Left lung (tissue), 10 donors: ENCODE results near the gene RBPJ. TPM values are rescaled to one million over a fixed set of nuclear protein-coding genes. Genes with fewer than 3 reads are reported as not detected.

ENCODE experiments used
- ATAC-seq: fragments of 200-7000 bp; cut with Tn5 transposase; one replicate; pipeline ENCODE4 v1.9.1; 2020; ENCODE audit warnings: moderate library complexity
- DNase-seq, 4 donors: peaks; one replicate each; pipeline ENCODE4 v3.0.0-alpha.2; 2013 to 2020
- H3K27ac ChIP-seq, 2 donors: fragments of 200-600 bp; sonication (generic) in 1 of 2; one replicate each; pipeline versions ENCODE4 v1.5.0 to v1.8.0; 2020 to 2021
- H3K27me3 ChIP-seq, 2 donors: fragments of 200-600 bp; sonication (generic) in 1 of 2; one replicate each; pipeline versions ENCODE4 v1.5.0 to v1.8.0; 2020 to 2021
- H3K36me3 ChIP-seq, 2 donors: fragments of 200-600 bp; sonication (generic) in 1 of 2; one replicate each; pipeline versions ENCODE4 v1.5.0 to v1.8.0; 2020 to 2021
- H3K4me1 ChIP-seq, 2 donors: fragments of 200-600 bp; one replicate each; pipeline ENCODE4 v1.8.0; 2021
- H3K4me3 ChIP-seq, 2 donors: fragments of 200-600 bp; sonication (generic) in 1 of 2; one replicate each; pipeline versions ENCODE4 v1.5.0 to v1.8.0; 2020 to 2021; ENCODE audit warnings: mild to moderate bottlenecking in 1 of 2
- H3K9me3 ChIP-seq, 2 donors: fragments of 200-600 bp; sonication (generic) in 1 of 2; one replicate each; pipeline versions ENCODE4 v1.5.0 to v1.8.0; 2020 to 2021
- CTCF ChIP-seq, 2 donors: fragments of 200-600 bp; sonication (generic) in 1 of 2; IDR thresholded peaks; one replicate each; pipeline versions ENCODE4 v1.5.0 to v1.8.0; 2021; ENCODE audit warnings: antibody characterized with exemption in 2 of 2
- intact Hi-C, 2 donors: fragments of 100-400 bp; cut with DNase I; formaldehyde crosslinking; loops; one replicate each; pipeline versions ENCODE4 v1.11.2 to v1.14.2; 2022
- polyA plus RNA-seq, 6 donors: library from polyadenylated mRNA; unstranded; fragments of 120-200 nt; gene quantifications; one replicate each; pipeline ENCODE4 v1.2.1, GENCODE V29; 2013; ENCODE audit not compliant: insufficient read length in 6 of 6
- total RNA-seq, 2 donors: library from RNA; stranded (reverse); fragmentation: NEBNext Ultra II Directional; extraction: Animal tissue kit (Norgen Biotek cat#: 25700); gene quantifications; one replicate each; pipeline ENCODE4 v1.2.1, GENCODE V29; 2021
- donor health status: DM: no; HTN: yes; CAD: no.
- donor health status: DM: no; HTN: no; CAD: no.

Gene RBPJ
- total and polyA plus RNA-seq, 8 donors = 88.6 to 127 (median 105) TPM

GRCh38 chr4:26369132-26369531 is 48.3 kb downstream of the RBPJ start:
- no peaks in the 10 kb centered on the region for H3K27me3 ChIP-seq
- intact Hi-C loops = no loop called here
- no peak for TF ChIP-seq CTCF (IDR thresholded peaks at IDR 0.05)
- no peaks in the 10 kb centered on the region for H3K9me3 ChIP-seq
- H3K4me1 ChIP-seq = peaks cover 11 to 28% of the 10 kb centered on the region in 2 donors
- DNase-seq (no peak), ATAC-seq (no peak)
- peaks cover 0 to 10% of the 10 kb centered on the region in 2 donors for H3K36me3 ChIP-seq
- H3K4me3 ChIP-seq = no peak overlapping the region
- no peak overlapping the region for H3K27ac ChIP-seq

- intact Hi-C loops = no loop called here
- no peak for TF ChIP-seq CTCF (IDR thresholded peaks at IDR 0.05)
- H3K4me1 ChIP-seq = peaks cover 11 to 28% of the 10 kb centered on the region in 2 donors
- H3K4me3 ChIP-seq = no peak overlapping the region
- peaks cover 0 to 10% of the 10 kb centered on the region in 2 donors for H3K36me3 ChIP-seq
- H3K9me3 ChIP-seq = no peaks in the 10 kb centered on the region
- H3K27me3 ChIP-seq = no peaks in the 10 kb centered on the region
- no peak for ATAC-seq
- no peak overlapping the region for H3K27ac ChIP-seq
- no peak for DNase-seq
Observed at GRCh38 chr4:26369581-26369980, 48.8 kb downstream of the RBPJ start.

- no peak for DNase-seq
- H3K9me3 ChIP-seq = no peaks in the 10 kb centered on the region
- intact Hi-C loops = no loop called here
- H3K27me3 ChIP-seq = no peaks in the 10 kb centered on the region
- H3K36me3 ChIP-seq = peaks cover 0 to 1% of the 10 kb centered on the region in 2 donors
- H3K4me1 ChIP-seq = peaks cover 11 to 42% of the 10 kb centered on the region in 2 donors
- no peak overlapping the region for H3K27ac ChIP-seq
- no peak overlapping the region for H3K4me3 ChIP-seq
- no peak for ATAC-seq
- no peak for TF ChIP-seq CTCF (IDR thresholded peaks at IDR 0.05)
Observed at GRCh38 chr4:26372076-26372475, 51.3 kb downstream of the RBPJ start.

GRCh38 chr4:26372525-26373172 is 51.8 kb downstream of the RBPJ start:
- DNase-seq (peak in 1 of 4 donors; percentile 49), ATAC-seq (peak; percentile 67)
- Histone ChIP-seq H3K4me3 (no peak overlapping the region), H3K4me1 (peaks cover 13 to 47% of the 10 kb centered on the region in 2 donors), H3K36me3 (no peaks in the 10 kb centered on the region), H3K9me3 (no peaks in the 10 kb centered on the region), H3K27ac (peak overlapping the region in 1 of 2 donors; percentile 53), H3K27me3 (no peaks in the 10 kb centered on the region)
- no peak for TF ChIP-seq CTCF (IDR thresholded peaks at IDR 0.05)
- intact Hi-C loops = no loop called here

GRCh38 chr4:26375551-26375950 is 54.7 kb downstream of the RBPJ start:
- no peaks in the 10 kb centered on the region for H3K9me3 ChIP-seq
- no peak for TF ChIP-seq CTCF (IDR thresholded peaks at IDR 0.05)
- H3K4me1 ChIP-seq = peaks cover 19 to 67% of the 10 kb centered on the region in 2 donors
- H3K4me3 ChIP-seq = no peak overlapping the region
- H3K27me3 ChIP-seq = no peaks in the 10 kb centered on the region
- no peak for DNase-seq
- intact Hi-C loops = no loop called here
- no peak for ATAC-seq
- no peak overlapping the region for H3K27ac ChIP-seq
- no peaks in the 10 kb centered on the region for H3K36me3 ChIP-seq
